Natural killer cell (primary cell): ENCODE results near the gene TNIK. TPM values are rescaled to one million over a fixed set of nuclear protein-coding genes. Genes with fewer than 3 reads are reported as not detected.

Source experiments
- ATAC-seq, 3 donors: fragments of 150-1000 bp in 2 of 3; fragments of 200-7000 bp in 1 of 3; cut with Tn5 transposase; 1 replicate in 1 of 3; 2 replicates in 2 of 3; pipeline ENCODE4 v1.10.0; 2021; ENCODE audit warnings: mild to moderate bottlenecking in 2 of 3, moderate library complexity in 2 of 3
- DNase-seq, 2 donors: peaks; one replicate each; pipeline versions ENCODE4 v3.0.0 to v3.0.0-alpha.2; 2013 to 2021; ENCODE audit warnings: mixed read lengths in 1 of 2
- H3K27ac ChIP-seq: one replicate; pipeline ENCODE4 v1.5.1; 2013; ENCODE audit warnings: mild to moderate bottlenecking, low read length
- H3K27me3 ChIP-seq: one replicate; pipeline ENCODE4 v1.6.1; 2013; ENCODE audit warnings: low read length; ENCODE audit not compliant: control insufficient read depth, insufficient read depth
- H3K36me3 ChIP-seq: one replicate; pipeline ENCODE4 v1.6.1; 2013; ENCODE audit warnings: low read length; ENCODE audit not compliant: control insufficient read depth, insufficient read depth
- H3K4me1 ChIP-seq: one replicate; pipeline ENCODE4 v1.6.1; 2013; ENCODE audit warnings: low read length; ENCODE audit not compliant: control insufficient read depth, insufficient read depth
- H3K4me3 ChIP-seq: one replicate; pipeline ENCODE4 v1.5.1; 2013; ENCODE audit warnings: low read length
- H3K9me3 ChIP-seq: one replicate; pipeline ENCODE4 v1.6.1; 2013; ENCODE audit warnings: low read length; ENCODE audit not compliant: control insufficient read depth, insufficient read depth
- H3K27ac Mint-ChIP-seq, 2 donors: one replicate each; pipeline ENCODE4 v1.8.0; 2022; ENCODE audit warnings: mild to moderate bottlenecking in 2 of 2, mixed read lengths in 2 of 2, moderate library complexity in 1 of 2
- H3K27me3 Mint-ChIP-seq, 2 donors: one replicate each; pipeline ENCODE4 v1.8.0; 2022; ENCODE audit warnings: low read depth in 2 of 2, mixed read lengths in 2 of 2
- H3K36me3 Mint-ChIP-seq: one replicate; pipeline ENCODE4 v1.8.0; 2022; ENCODE audit warnings: mixed read lengths
- H3K4me1 Mint-ChIP-seq, 2 donors: one replicate each; pipeline ENCODE4 v1.8.0; 2022; ENCODE audit warnings: mixed read lengths in 2 of 2
- H3K4me3 Mint-ChIP-seq: one replicate; pipeline ENCODE4 v1.8.0; 2022; ENCODE audit warnings: mild to moderate bottlenecking, moderate library complexity, mixed read lengths
- H3K9me3 Mint-ChIP-seq, 2 donors: one replicate each; pipeline ENCODE4 v1.8.0; 2022; ENCODE audit warnings: mixed read lengths in 2 of 2
- CTCF ChIP-seq: fragments of 200-600 bp; IDR thresholded peaks from one replicate; pipeline ENCODE4 v1.8.0; 2022; ENCODE audit warnings: antibody characterized with exemption
- WGBS: methylation state at CpG from one replicate; pipeline ENCODE4 v1.1.7; 2013; ENCODE audit warnings: missing lambda C conversion rate; ENCODE audit not compliant: insufficient coverage; 5-methylcytosine and 5-hydroxymethylcytosine counted together
- intact Hi-C: fragments of 100-400 bp; cut with micrococcal nuclease; formaldehyde crosslinking; loops from one replicate; pipeline ENCODE4 v1.14.2; 2022
- total RNA-seq, 4 donors: library from RNA; stranded (reverse); fragments of 120-200 nt in 1 of 4; gene quantifications; one replicate each; pipeline versions ENCODE4 v1.2.3 to v1.2.4, GENCODE V29; 2013 to 2022

TNIK gene
- total RNA-seq, 3 donors from 2014 or later (not counting 1 experiment from before 2014, with no cell fraction given), result 93.7 to 122 (median 119) TPM

- Histone ChIP-seq H3K4me3 (no peak overlapping the region), H3K27me3 (no peaks in the 10 kb centered on the region), H3K27ac (no peak overlapping the region), H3K36me3 (peaks cover 42% of the 10 kb centered on the region), H3K4me1 (no peaks in the 10 kb centered on the region), H3K9me3 (peaks cover under 1% of the 10 kb centered on the region)
- WGBS, result 95% methylated on average over 5 of the region's 5 CpGs
- Mint-ChIP-seq H3K9me3 (peaks cover 0 to 2% of the 10 kb centered on the region in 2 donors), H3K4me1 (peaks cover 9 to 12% of the 10 kb centered on the region in 2 donors), H3K4me3 (no peak overlapping the region), H3K36me3 (peaks cover 9% of the 10 kb centered on the region), H3K27me3 (no peaks in the 10 kb centered on the region), H3K27ac (no peak overlapping the region)
- no peak for TF ChIP-seq CTCF
- ATAC-seq (no peak), DNase-seq (no peak)
- intact Hi-C loops, result no loop called here
These were observed 292.1 kb downstream of the TNIK start for GRCh38 chr3:171168086-171168485.

GRCh38 chr3:171165983-171166382 is 294.2 kb downstream of the TNIK start:
- H3K4me3 ChIP-seq, result no peak overlapping the region
- no peak for TF ChIP-seq CTCF
- peaks cover 51% of the 10 kb centered on the region for H3K36me3 ChIP-seq
- 75% methylated on average over 1 of the region's 1 CpG for WGBS
- H3K9me3 ChIP-seq, result peaks cover 4% of the 10 kb centered on the region
- H3K36me3 Mint-ChIP-seq, result peaks cover 16% of the 10 kb centered on the region
- no peak overlapping the region for H3K4me3 Mint-ChIP-seq
- DNase-seq (no peak), ATAC-seq (no peak)
- H3K4me1 ChIP-seq, result no peaks in the 10 kb centered on the region
- intact Hi-C loops, result no loop called here
- no peak overlapping the region for H3K27ac ChIP-seq
- H3K9me3 Mint-ChIP-seq, result peaks cover 0 to 2% of the 10 kb centered on the region in 2 donors
- peaks cover 12 to 15% of the 10 kb centered on the region in 2 donors for H3K4me1 Mint-ChIP-seq
- H3K27me3 Mint-ChIP-seq, result no peaks in the 10 kb centered on the region
- peak overlapping the region; percentile 49 to 57 for H3K27ac Mint-ChIP-seq
- H3K27me3 ChIP-seq, result no peaks in the 10 kb centered on the region

GRCh38 chr3:171165499-171165921 is 294.7 kb downstream of the TNIK start:
- H3K9me3 Mint-ChIP-seq, result peaks cover 0 to 2% of the 10 kb centered on the region in 2 donors
- no peak for TF ChIP-seq CTCF
- Histone ChIP-seq H3K9me3 (peaks cover 4% of the 10 kb centered on the region), H3K4me3 (no peak overlapping the region), H3K27ac (no peak overlapping the region), H3K36me3 (peaks cover 55% of the 10 kb centered on the region), H3K4me1 (no peaks in the 10 kb centered on the region), H3K27me3 (no peaks in the 10 kb centered on the region)
- H3K4me1 Mint-ChIP-seq, result peaks cover 12 to 15% of the 10 kb centered on the region in 2 donors
- DNase-seq, result no peak
- peak in 1 of 3 donors; percentile 22 for ATAC-seq
- 83% methylated on average over 2 of the region's 3 CpGs for WGBS
- H3K36me3 Mint-ChIP-seq, result peaks cover 16% of the 10 kb centered on the region
- no peak overlapping the region for H3K4me3 Mint-ChIP-seq
- no peaks in the 10 kb centered on the region for H3K27me3 Mint-ChIP-seq
- intact Hi-C loops, result no loop called here
- H3K27ac Mint-ChIP-seq, result peak overlapping the region; percentile 49 to 57

GRCh38 chr3:171164067-171164465 is 296.1 kb downstream of the TNIK start:
- Histone ChIP-seq H3K27me3 (no peaks in the 10 kb centered on the region), H3K36me3 (peaks cover 48% of the 10 kb centered on the region), H3K9me3 (peaks cover 4% of the 10 kb centered on the region), H3K27ac (no peak overlapping the region), H3K4me3 (no peak overlapping the region), H3K4me1 (no peaks in the 10 kb centered on the region)
- H3K27ac Mint-ChIP-seq, result peak overlapping the region in 1 of 2 donors; percentile 60
- TF ChIP-seq CTCF, result no peak
- H3K36me3 Mint-ChIP-seq, result peaks cover 27% of the 10 kb centered on the region
- intact Hi-C loops, result no loop called here
- H3K4me3 Mint-ChIP-seq, result no peak overlapping the region
- peaks cover 0 to 2% of the 10 kb centered on the region in 2 donors for H3K9me3 Mint-ChIP-seq
- DNase-seq, result no peak
- peaks cover 12 to 15% of the 10 kb centered on the region in 2 donors for H3K4me1 Mint-ChIP-seq
- H3K27me3 Mint-ChIP-seq, result no peaks in the 10 kb centered on the region
- no peak for ATAC-seq
